Right atrium auricular region (tissue), 2 donors: Measurements from ENCODE around the gene RHPN2. TPM values are rescaled to one million over a fixed set of nuclear protein-coding genes. Genes with fewer than 3 reads are reported as not detected.
"Not testable (repeated sequence)": the region's sequence is repeated elsewhere in the genome, so short reads cannot be mapped to it uniquely, and the experiment has no call there.

Experiments used
- DNase-seq: peaks from one replicate; pipeline ENCODE4 v3.0.0-alpha.2; 2019; ENCODE audit warnings: low spot score
- H3K27ac ChIP-seq, 2 donors: fragments of 200-600 bp; sonication (generic); 1 replicate in 1 of 2; 2 replicates in 1 of 2; pipeline ENCODE4 v1.5.1; 2016 to 2019
- H3K27me3 ChIP-seq, 2 donors: fragments of 200-600 bp; sonication (generic); one replicate each; pipeline versions ENCODE4 v1.5.1 to v1.6.0; 2017 to 2019
- H3K36me3 ChIP-seq: fragments of 200-600 bp; sonication (generic); one replicate; pipeline ENCODE4 v1.5.1; 2016
- H3K4me1 ChIP-seq, 2 donors: fragments of 200-600 bp; sonication (generic); one replicate each; pipeline versions ENCODE4 v1.5.1 to v1.6.0; 2017 to 2019
- H3K4me3 ChIP-seq, 2 donors: fragments of 200-600 bp; sonication (generic); 1 replicate in 1 of 2; 2 replicates in 1 of 2; pipeline ENCODE4 v1.5.1; 2017 to 2019; ENCODE audit warnings: mild to moderate bottlenecking in 1 of 2, moderate library complexity in 1 of 2
- H3K9me3 ChIP-seq, 2 donors: fragments of 200-600 bp; sonication (generic); one replicate each; pipeline ENCODE4 v1.5.1; 2019
- CTCF ChIP-seq, 2 donors: fragments of 200-600 bp; sonication (generic); IDR thresholded peaks; one replicate each; pipeline ENCODE4 v1.5.1; 2019; ENCODE audit warnings: antibody characterized with exemption in 2 of 2
- total RNA-seq, 2 donors: library from RNA; depleted of rRNA; stranded (reverse); fragments of >200 nt; gene quantifications; one replicate each; pipeline ENCODE4 v1.1.0, GENCODE V29; 2016

Gene RHPN2
- total RNA-seq, 2 donors from 2014 or later = 3.1 to 5.9 TPM

- H3K4me3 ChIP-seq = no peak overlapping the region
- no peaks in the 10 kb centered on the region for H3K27me3 ChIP-seq
- TF ChIP-seq CTCF (IDR thresholded peaks at IDR 0.05) = no peak
- H3K4me1 ChIP-seq = no peaks in the 10 kb centered on the region
- no peaks in the 10 kb centered on the region for H3K36me3 ChIP-seq
- H3K27ac ChIP-seq = no peak overlapping the region
- no peak for DNase-seq
- H3K9me3 ChIP-seq = no peaks in the 10 kb centered on the region
Measured at GRCh38 chr19:33000510-33000909, 64.2 kb downstream of the RHPN2 start.

DNA sequence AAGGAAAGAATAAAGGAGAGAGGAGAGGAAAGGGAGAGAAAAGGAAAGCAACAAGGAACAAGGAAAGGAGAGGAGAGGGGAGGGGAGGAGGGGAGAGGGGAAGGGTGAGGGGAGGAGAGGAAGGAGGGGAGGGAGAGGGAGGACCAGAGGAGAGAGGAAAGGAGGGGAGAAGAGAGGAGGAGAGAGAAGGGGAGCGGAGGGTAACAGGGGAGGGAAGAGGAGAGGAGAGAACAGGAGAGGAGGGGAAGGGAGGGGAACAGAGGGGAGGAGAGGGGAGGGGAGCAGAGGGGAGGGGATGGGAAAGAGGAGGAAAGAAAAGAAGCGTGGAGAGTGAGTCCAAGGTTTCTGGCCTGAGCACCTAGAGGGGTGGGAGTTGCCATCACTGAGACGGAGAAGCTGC lies 66.0 kb downstream of the RHPN2 start:
- Histone ChIP-seq H3K27me3 (no peaks in the 10 kb centered on the region), H3K9me3 (no peaks in the 10 kb centered on the region), H3K4me3 (no peak overlapping the region), H3K27ac (no peak overlapping the region), H3K36me3 (no peaks in the 10 kb centered on the region), H3K4me1 (no peaks in the 10 kb centered on the region)
- no peak for TF ChIP-seq CTCF (IDR thresholded peaks at IDR 0.05)
- no peak for DNase-seq

- no peaks in the 10 kb centered on the region for H3K4me1 ChIP-seq
- H3K9me3 ChIP-seq = no peaks in the 10 kb centered on the region
- no peak for TF ChIP-seq CTCF (IDR thresholded peaks at IDR 0.05)
- DNase-seq = no peak
- H3K27ac ChIP-seq = no peak overlapping the region
- H3K27me3 ChIP-seq = no peaks in the 10 kb centered on the region
- H3K4me3 ChIP-seq = no peak overlapping the region
- no peaks in the 10 kb centered on the region for H3K36me3 ChIP-seq
Measured at GRCh38 chr19:32997716-32998355, 66.9 kb downstream of the RHPN2 start.

GRCh38 chr19:32997061-32997464 lies 67.6 kb downstream of the RHPN2 start:
- H3K27me3 ChIP-seq, H3K4me3 ChIP-seq, H3K4me1 ChIP-seq, H3K9me3 ChIP-seq, DNase-seq, H3K36me3 ChIP-seq, H3K27ac ChIP-seq: not testable (repeated sequence)

DNA sequence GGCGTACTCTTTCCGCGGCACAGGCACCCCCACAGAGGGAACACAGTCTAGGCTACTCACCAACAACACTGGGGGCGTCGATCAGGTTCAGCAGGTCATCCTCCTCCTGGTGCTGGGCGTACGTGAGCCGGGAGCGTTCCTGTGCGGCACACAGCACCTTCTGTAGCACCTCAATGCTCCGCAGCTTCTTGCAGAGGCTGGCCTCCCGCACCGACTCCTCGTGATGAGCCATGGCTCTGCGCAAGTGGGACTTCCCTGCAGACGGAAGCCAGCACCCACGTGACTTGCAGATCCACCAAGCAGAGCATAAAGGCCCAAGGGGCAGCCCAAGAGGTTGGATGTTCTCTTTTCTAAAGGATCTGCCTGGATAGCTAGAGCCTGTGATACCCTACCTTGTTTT lies 68.7 kb downstream of the RHPN2 start:
- not testable (repeated sequence) for H3K36me3 ChIP-seq, DNase-seq, H3K4me1 ChIP-seq, H3K9me3 ChIP-seq, H3K27me3 ChIP-seq, H3K4me3 ChIP-seq, H3K27ac ChIP-seq

DNA sequence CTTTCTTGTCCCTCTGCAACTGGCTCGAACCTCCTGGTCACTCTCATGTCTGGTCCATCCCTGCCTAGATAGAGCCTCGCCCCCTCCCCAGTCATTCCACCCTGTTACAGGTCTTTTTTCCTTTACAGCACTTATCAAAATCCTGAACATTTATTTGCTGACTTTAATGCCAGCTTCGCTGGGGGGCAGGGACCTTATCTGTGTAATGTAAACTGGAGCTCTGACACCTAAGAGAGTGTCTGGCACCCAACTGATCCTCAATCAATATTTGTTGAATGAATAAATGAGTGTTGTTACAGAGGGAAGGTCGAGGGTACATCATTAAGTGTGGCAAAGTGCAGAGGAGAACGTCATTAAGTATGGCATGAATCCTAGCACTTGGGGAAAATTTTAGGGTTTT lies 76.0 kb downstream of the RHPN2 start:
- no peak overlapping the region for H3K27ac ChIP-seq
- H3K27me3 ChIP-seq = no peaks in the 10 kb centered on the region
- H3K9me3 ChIP-seq = no peaks in the 10 kb centered on the region
- no peak for DNase-seq
- H3K36me3 ChIP-seq = no peaks in the 10 kb centered on the region
- no peak for TF ChIP-seq CTCF (IDR thresholded peaks at IDR 0.05)
- H3K4me3 ChIP-seq = no peak overlapping the region
- H3K4me1 ChIP-seq = no peaks in the 10 kb centered on the region

DNA sequence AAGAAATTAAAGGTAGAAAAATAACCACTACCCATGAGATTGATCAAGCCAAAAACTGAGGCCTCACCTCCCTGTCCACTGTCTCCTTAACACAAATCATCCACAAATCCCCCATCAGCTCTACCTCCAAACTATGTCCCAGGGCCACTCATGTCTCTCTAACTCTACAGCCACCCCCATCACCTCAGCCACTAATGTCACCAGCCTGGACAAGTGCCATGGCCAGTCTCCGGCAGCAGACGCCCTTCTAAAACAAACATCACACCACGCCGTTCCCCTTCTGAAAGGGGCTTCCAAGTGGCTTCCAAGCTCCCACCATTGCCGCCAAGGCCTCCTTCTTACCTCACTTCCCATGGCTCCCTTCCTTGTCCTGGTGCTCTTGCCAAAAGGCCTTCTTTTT lies 76.4 kb downstream of the RHPN2 start:
- H3K9me3 ChIP-seq, H3K27me3 ChIP-seq, H3K4me1 ChIP-seq, H3K27ac ChIP-seq, H3K36me3 ChIP-seq, DNase-seq, H3K4me3 ChIP-seq: not testable (repeated sequence)

DNA sequence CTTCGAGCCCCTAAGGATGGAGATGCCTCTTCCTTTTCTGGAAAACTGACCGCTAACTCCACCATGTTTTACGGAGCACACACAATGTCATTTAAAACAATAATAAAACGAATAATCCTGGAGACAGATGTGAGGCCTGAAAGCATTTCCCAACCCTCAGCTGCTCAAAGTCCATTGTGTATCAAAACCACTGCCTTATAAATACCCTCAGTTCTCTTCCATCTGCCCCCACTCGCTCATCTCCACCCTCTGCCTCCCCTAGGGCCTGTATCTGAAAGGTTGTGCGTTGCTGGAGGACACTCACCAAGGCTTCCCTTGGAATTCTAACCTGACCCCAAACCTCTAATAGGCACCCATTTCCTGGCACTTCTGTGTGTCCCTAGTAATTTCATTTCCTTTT lies 82.2 kb downstream of the RHPN2 start:
- H3K4me1 ChIP-seq, H3K9me3 ChIP-seq, H3K27ac ChIP-seq, H3K27me3 ChIP-seq, H3K36me3 ChIP-seq, H3K4me3 ChIP-seq, DNase-seq: not testable (repeated sequence)

DNA sequence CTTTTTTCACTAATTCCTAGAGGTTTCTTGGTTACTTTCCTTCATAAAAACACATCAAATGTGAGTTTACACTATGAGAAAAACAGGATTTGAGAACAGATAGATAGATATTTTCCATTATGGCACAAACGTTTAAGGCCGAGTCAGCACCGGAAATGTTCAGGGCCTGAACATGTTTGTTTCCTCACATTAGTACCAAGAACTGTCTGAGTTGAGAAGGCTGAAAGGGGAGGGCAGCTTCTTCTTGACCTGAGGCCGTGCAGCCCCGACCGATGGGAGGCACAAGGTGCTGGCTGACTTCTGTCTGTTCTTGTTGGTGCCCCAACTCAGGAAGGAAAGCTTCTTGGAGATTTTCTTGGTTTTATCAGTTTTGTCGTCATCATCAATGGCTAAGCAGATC lies 84.9 kb downstream of the RHPN2 start:
- DNase-seq, H3K27ac ChIP-seq, H3K27me3 ChIP-seq, H3K9me3 ChIP-seq, H3K4me1 ChIP-seq, H3K4me3 ChIP-seq, H3K36me3 ChIP-seq: not testable (repeated sequence)

DNA sequence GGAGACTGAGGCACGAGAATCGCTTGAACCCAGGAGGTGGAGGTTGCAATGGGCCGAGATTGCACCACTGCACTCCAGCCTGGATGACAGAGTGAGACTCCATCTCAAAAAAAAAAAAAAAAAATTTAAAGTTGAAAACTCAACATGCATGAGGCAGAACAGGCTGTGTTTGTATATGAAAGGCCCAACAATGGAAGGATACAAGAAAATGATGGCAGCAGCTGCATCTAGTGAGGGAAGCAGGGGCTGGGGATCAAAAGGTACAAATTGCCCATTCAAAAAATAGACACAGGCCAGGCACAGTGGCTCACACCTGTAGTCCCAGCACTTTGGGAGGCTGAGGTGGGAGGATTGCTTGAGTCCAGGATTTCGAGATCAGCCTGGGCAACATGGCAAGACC lies 86.9 kb downstream of the RHPN2 start:
- not testable (repeated sequence) for H3K4me1 ChIP-seq, H3K4me3 ChIP-seq, DNase-seq, H3K9me3 ChIP-seq, H3K27me3 ChIP-seq, H3K27ac ChIP-seq, H3K36me3 ChIP-seq
